ENCODE data around the gene ARHGEF16.

GRCh38 chr1:3444298-3444697 is 10.2 kb upstream of the ARHGEF16 start:
- TF ChIP-seq, protein P1, sequence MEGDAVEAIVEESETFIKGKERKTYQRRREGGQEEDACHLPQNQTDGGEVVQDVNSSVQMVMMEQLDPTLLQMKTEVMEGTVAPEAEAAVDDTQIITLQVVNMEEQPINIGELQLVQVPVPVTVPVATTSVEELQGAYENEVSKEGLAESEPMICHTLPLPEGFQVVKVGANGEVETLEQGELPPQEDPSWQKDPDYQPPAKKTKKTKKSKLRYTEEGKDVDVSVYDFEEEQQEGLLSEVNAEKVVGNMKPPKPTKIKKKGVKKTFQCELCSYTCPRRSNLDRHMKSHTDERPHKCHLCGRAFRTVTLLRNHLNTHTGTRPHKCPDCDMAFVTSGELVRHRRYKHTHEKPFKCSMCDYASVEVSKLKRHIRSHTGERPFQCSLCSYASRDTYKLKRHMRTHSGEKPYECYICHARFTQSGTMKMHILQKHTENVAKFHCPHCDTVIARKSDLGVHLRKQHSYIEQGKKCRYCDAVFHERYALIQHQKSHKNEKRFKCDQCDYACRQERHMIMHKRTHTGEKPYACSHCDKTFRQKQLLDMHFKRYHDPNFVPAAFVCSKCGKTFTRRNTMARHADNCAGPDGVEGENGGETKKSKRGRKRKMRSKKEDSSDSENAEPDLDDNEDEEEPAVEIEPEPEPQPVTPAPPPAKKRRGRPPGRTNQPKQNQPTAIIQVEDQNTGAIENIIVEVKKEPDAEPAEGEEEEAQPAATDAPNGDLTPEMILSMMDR (IDR thresholded peaks at IDR 0.05) = no peak
- no peak for TF ChIP-seq EZH2 (IDR thresholded peaks at IDR 0.05; ENCODE audit: borderline replicate concordance, insufficient read depth, low read depth, low read length, poor library complexity, severe bottlenecking)
